C4-2B (cell line): ENCODE data around the gene WNT3.

ENCODE experiments used
- ZFX ChIP-seq: fragments of 450-650 bp; IDR thresholded peaks from 2 replicates; pipeline ENCODE4 v1.6.1; 2017
- TF ChIP-seq, protein P1 (sequence below): fragments of 450-650 bp; conservative IDR thresholded peaks from 2 replicates; pipeline ENCODE4 v1.5.1; 2017; ENCODE audit warnings: mild to moderate bottlenecking

DNA sequence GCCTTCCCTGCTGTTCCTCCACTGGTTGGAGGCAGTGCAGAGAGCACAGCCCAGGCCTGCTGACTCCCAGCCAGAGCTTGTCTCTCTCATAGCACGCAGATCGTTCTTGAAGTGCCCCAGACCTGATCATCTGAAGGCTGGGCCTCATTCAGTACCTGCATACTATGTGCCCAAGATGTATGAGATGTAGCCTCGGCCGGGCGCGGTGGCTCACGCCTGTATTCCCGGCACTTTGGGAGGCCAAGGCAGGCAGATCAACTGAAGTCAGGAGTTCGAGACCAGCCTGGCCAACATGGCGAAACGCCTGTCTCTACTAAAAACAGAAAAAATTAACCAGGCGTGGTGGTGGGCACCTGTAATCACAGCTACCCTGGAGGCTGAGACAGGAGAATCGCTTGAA lies 31.0 kb downstream of the WNT3 start:
- TF ChIP-seq, protein P1, sequence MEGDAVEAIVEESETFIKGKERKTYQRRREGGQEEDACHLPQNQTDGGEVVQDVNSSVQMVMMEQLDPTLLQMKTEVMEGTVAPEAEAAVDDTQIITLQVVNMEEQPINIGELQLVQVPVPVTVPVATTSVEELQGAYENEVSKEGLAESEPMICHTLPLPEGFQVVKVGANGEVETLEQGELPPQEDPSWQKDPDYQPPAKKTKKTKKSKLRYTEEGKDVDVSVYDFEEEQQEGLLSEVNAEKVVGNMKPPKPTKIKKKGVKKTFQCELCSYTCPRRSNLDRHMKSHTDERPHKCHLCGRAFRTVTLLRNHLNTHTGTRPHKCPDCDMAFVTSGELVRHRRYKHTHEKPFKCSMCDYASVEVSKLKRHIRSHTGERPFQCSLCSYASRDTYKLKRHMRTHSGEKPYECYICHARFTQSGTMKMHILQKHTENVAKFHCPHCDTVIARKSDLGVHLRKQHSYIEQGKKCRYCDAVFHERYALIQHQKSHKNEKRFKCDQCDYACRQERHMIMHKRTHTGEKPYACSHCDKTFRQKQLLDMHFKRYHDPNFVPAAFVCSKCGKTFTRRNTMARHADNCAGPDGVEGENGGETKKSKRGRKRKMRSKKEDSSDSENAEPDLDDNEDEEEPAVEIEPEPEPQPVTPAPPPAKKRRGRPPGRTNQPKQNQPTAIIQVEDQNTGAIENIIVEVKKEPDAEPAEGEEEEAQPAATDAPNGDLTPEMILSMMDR = no peak
- no peak for TF ChIP-seq ZFX
